ENCODE results near the gene MSLN. TPM values are rescaled to one million over a fixed set of nuclear protein-coding genes. Genes with fewer than 3 reads are reported as not detected.

MSLN gene
- total and polyA plus RNA-seq, 9 of the 15 experiments (the other 6 are each of a cell fraction or from before 2014, with no cell fraction given) = not detected

DNA sequence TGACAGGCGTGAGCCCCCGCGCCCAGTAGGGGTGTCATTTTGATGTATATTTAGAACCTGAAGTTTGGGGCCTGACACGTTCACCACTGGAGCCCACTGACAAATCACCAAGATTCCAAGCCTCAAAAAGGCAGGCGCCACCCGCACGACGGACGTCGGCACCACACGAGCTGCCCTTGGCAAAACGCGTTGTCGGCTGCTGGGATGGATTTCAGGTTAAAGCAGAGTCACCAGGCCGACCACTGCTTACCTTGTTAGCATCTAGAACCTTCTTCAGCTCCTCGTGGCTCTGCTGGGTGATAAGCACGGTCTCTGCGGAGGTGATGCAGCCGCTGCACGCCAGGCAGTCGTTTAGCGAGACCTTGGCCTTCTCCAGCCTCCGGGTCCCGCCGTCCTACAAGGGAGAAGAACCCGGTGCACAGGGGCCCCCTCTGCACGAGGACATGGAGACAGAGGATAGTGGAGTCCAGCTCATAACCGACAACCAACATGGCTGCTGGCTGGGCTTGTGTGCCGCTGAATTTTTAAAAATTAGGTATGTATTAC, 23.5 kb upstream of the MSLN start (continued):
- TF ChIP-seq, protein P1, sequence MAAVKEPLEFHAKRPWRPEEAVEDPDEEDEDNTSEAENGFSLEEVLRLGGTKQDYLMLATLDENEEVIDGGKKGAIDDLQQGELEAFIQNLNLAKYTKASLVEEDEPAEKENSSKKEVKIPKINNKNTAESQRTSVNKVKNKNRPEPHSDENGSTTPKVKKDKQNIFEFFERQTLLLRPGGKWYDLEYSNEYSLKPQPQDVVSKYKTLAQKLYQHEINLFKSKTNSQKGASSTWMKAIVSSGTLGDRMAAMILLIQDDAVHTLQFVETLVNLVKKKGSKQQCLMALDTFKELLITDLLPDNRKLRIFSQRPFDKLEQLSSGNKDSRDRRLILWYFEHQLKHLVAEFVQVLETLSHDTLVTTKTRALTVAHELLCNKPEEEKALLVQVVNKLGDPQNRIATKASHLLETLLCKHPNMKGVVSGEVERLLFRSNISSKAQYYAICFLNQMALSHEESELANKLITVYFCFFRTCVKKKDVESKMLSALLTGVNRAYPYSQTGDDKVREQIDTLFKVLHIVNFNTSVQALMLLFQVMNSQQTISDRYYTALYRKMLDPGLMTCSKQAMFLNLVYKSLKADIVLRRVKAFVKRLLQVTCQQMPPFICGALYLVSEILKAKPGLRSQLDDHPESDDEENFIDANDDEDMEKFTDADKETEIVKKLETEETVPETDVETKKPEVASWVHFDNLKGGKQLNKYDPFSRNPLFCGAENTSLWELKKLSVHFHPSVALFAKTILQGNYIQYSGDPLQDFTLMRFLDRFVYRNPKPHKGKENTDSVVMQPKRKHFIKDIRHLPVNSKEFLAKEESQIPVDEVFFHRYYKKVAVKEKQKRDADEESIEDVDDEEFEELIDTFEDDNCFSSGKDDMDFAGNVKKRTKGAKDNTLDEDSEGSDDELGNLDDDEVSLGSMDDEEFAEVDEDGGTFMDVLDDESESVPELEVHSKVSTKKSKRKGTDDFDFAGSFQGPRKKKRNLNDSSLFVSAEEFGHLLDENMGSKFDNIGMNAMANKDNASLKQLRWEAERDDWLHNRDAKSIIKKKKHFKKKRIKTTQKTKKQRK (IDR thresholded peaks at IDR 0.05; ENCODE audit: borderline replicate concordance, low read depth, low read length) = no peak
- TF ChIP-seq HLTF (IDR thresholded peaks at IDR 0.05) = no peak

DNA sequence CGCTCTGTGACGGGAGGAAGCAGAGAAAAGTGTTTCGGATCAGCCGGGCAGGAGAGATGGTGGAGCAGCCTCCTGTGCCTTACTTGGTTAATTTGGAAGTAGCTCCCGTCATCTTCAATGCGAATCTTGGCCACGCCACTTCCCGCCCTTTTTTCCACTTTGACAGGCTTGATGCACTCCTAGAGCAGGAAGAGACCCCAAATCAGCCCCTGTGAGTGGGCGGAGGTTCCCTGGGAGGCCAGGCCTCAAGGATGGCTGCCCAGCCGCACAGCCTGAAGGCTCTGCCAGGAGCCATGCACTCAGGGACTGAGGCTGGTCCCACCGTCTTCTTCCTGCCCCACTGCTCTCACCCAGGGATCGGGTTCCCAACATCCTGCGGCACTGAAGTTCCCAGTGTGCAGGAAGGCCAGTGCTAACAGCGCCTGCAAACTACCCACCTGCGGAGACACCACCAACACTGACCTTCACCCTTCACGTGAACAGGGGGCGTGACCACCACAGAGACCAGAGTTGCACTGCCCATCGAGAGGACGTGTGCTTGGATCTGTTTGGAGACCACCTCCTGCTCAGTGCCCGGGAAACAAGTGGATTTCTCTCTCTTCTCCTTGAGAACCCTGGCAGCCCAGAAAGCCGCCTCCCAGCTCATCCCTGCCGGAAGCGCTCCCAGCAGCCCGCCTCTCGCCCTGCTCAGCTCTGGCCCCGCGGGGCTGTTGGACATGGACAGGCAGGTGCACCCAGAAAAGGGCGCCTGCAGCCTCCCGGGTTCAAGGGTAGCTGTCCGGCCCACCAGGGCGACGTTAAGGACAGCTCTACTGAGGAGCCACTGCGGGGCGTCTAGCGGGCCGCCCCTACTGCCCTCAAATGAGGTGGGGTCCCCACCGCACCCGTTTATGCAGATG, 20.7 kb upstream of the MSLN start:
- in situ Hi-C loops (cut with MboI) = loop anchor here (5.0 kb wide), 1 partner anchor 47 kb away; the partner anchor contains the start of genes CHTF18 and RPUSD1
- no peaks in the 10 kb centered on the region for H3K9me3 ChIP-seq (replicated peaks; ENCODE audit: control insufficient read depth, insufficient read depth, low read depth, low read length)
- peaks cover 15% of the 10 kb centered on the region for H3K79me2 ChIP-seq (ENCODE audit: control insufficient read depth, insufficient read depth, low read length)
- FAIRE-seq (no peak), ATAC-seq (peak; percentile 38), DNase-seq (ENCODE audit: extremely low read depth in 1 of 4, low spot score in 3 of 4) (no peak)
- peak overlapping the region; percentile 87 to 95 for H3K9ac ChIP-seq (ENCODE audit: insufficient read depth in 1 of 2, low read depth in 2 of 2, low read length in 2 of 2)
- H3K4me3 ChIP-seq = peak overlapping the region; percentile 96
- 49% methylated on average over 32 of the region's 38 CpGs for WGBS (ENCODE audit: insufficient coverage, low coverage, missing lambda C conversion rate)
- CTCF ChIA-PET (ENCODE audit: low intra/inter-chr PET ratio) = interaction anchor here (0.9 to 1.1 kb wide), 2 partner anchors 25 to 348 kb away, joined by 3 to 4 read pairs; partner anchors contain the start of gene METRN
- intact Hi-C loops (cut with micrococcal nuclease) = no loop called here
- H3K36me3 ChIP-seq (ENCODE audit: control insufficient read depth, insufficient read depth, low read length) = peaks cover 43% of the 10 kb centered on the region; the same call in 2 of the 3 replicates
- H3K4me2 ChIP-seq (ENCODE audit: insufficient read depth, low read length) = peak overlapping the region; percentile 85
- H2AFZ ChIP-seq (ENCODE audit: low read depth, low read length) = peak overlapping the region; percentile 86
- H3K9me1 ChIP-seq (ENCODE audit: control insufficient read depth, insufficient read depth, low read length) = peaks cover 6% of the 10 kb centered on the region
- no peaks in the 10 kb centered on the region; the same call in 1 of the 2 replicates for H4K20me1 ChIP-seq (replicated peaks; ENCODE audit: control insufficient read depth, insufficient read depth, low read length)
- no TSS peak for BruUV-seq (replicated peaks)
- peak overlapping the region; percentile 90 for H3K27ac ChIP-seq (ENCODE audit: extremely low read depth, low read depth, low read length)
- POLR2A ChIA-PET = interaction anchor here (0.5 to 1.9 kb wide), 11 partner anchors 8 to 67 kb away, joined by 3 to 11 read pairs (median 3); no protein-coding TSS in a partner anchor
- H3K27me3 ChIP-seq (ENCODE audit: control insufficient read depth in 2 of 2, insufficient read depth in 2 of 2, low read length in 2 of 2) = no peaks in the 10 kb centered on the region
- peaks cover 18 to 85% of the 10 kb centered on the region in 2 experiments for H3K4me1 ChIP-seq (replicated peaks in 1 of 2; ENCODE audit: control insufficient read depth in 2 of 2, insufficient read depth in 2 of 2, low read length in 2 of 2)
- 0 out of 2 replicates have a peak, but pooled peaks have one; percentile 19 for TF ChIP-seq STAG1 (CRISPR knock-in tag; IDR thresholded peaks at IDR 0.05; ENCODE audit: borderline replicate concordance)
- TF ChIP-seq NFATC3 (IDR thresholded peaks at IDR 0.05) = no peak
- TF ChIP-seq L3MBTL2 (IDR thresholded peaks at IDR 0.05) = no peak
- TF ChIP-seq SIN3A (IDR thresholded peaks at IDR 0.05; ENCODE audit: borderline replicate concordance in 2 of 2, control insufficient read depth in 1 of 2, low read depth in 2 of 2, low read length in 2 of 2) = 0 out of 4 replicates have a peak, but pooled peaks of 1 of the 2 experiments have one; percentile 5
- TF ChIP-seq ARNT (IDR thresholded peaks at IDR 0.05) = no peak
- TF ChIP-seq XRCC5 (IDR thresholded peaks at IDR 0.05; ENCODE audit: low read depth, low read length) = 0 out of 2 replicates have a peak, but pooled peaks have one; percentile 4
- peak; percentile 18; the same call in 1 of the 2 replicates for TF ChIP-seq BHLHE40 (IDR thresholded peaks at IDR 0.05; ENCODE audit: low read length)
- peak; percentile 68; the same call in 1 of the 2 replicates for TF ChIP-seq KAT7 (CRISPR knock-in tag; IDR thresholded peaks at IDR 0.05; ENCODE audit: borderline replicate concordance)
- TF ChIP-seq RBM14 (IDR thresholded peaks at IDR 0.05; ENCODE audit: borderline replicate concordance, insufficient read depth, low read depth, low read length) = no peak
- no peak for TF ChIP-seq HDAC8 (tag; IDR thresholded peaks at IDR 0.05)
- TF ChIP-seq, protein P2, sequence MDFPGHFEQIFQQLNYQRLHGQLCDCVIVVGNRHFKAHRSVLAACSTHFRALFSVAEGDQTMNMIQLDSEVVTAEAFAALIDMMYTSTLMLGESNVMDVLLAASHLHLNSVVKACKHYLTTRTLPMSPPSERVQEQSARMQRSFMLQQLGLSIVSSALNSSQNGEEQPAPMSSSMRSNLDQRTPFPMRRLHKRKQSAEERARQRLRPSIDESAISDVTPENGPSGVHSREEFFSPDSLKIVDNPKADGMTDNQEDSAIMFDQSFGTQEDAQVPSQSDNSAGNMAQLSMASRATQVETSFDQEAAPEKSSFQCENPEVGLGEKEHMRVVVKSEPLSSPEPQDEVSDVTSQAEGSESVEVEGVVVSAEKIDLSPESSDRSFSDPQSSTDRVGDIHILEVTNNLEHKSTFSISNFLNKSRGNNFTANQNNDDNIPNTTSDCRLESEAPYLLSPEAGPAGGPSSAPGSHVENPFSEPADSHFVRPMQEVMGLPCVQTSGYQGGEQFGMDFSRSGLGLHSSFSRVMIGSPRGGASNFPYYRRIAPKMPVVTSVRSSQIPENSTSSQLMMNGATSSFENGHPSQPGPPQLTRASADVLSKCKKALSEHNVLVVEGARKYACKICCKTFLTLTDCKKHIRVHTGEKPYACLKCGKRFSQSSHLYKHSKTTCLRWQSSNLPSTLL (IDR thresholded peaks at IDR 0.05) = no peak
